Heart right ventricle (tissue), 16 donors: Measurements from ENCODE around the gene DUT. TPM values are rescaled to one million over a fixed set of nuclear protein-coding genes. Genes with fewer than 3 reads are reported as not detected.

ENCODE experiments used
- ATAC-seq, 8 donors: fragments of 200-7000 bp; cut with Tn5 transposase; one replicate each; pipeline ENCODE4 v1.9.1; 2020; ENCODE audit warnings: mild to moderate bottlenecking in 8 of 8, moderate library complexity in 8 of 8, moderate number of reproducible peaks in 1 of 8
- DNase-seq, 2 donors: peaks; one replicate each; pipeline ENCODE4 v3.0.0-alpha.2; 2020
- H3K27ac ChIP-seq, 10 donors: fragments of 200-600 bp; sonication (generic) in 2 of 10; one replicate each; pipeline versions ENCODE4 v1.5.0 to v1.8.0; 2020 to 2022; ENCODE audit warnings: mild to moderate bottlenecking in 3 of 10
- H3K27me3 ChIP-seq, 7 donors: fragments of 200-600 bp; one replicate each; pipeline ENCODE4 v1.8.0; 2021 to 2022; ENCODE audit warnings: mild to moderate bottlenecking in 2 of 7
- H3K36me3 ChIP-seq, 9 donors: fragments of 200-600 bp; sonication (generic) in 1 of 9; one replicate each; pipeline versions ENCODE4 v1.5.0 to v1.8.0; 2020 to 2022; ENCODE audit warnings: mild to moderate bottlenecking in 2 of 9
- H3K4me1 ChIP-seq, 9 donors: fragments of 200-600 bp; sonication (generic) in 1 of 9; one replicate each; pipeline versions ENCODE4 v1.5.0 to v1.8.0; 2020 to 2022; ENCODE audit warnings: mild to moderate bottlenecking in 4 of 9
- H3K4me3 ChIP-seq, 10 donors: fragments of 200-600 bp; sonication (generic) in 2 of 10; one replicate each; pipeline versions ENCODE4 v1.5.0 to v1.8.0; 2020 to 2022; ENCODE audit warnings: mild to moderate bottlenecking in 7 of 10, moderate library complexity in 2 of 10
- H3K9me3 ChIP-seq, 11 donors: fragments of 200-600 bp in 10 of 11; sonication (generic) in 2 of 11; one replicate each; pipeline versions ENCODE4 v1.5.0 to v1.8.0; 2013 to 2022; ENCODE audit warnings: mild to moderate bottlenecking in 2 of 11, control low read depth in 1 of 11, moderate library complexity in 1 of 11
- WGBS, 2 donors: extraction: QIAGEN DNeasy Blood & Tissue Kit; methylation state at CpG; one replicate each; pipeline ENCODE4 v1.1.7; 2013; ENCODE audit warnings: inconsistent platforms in 1 of 2; 5-methylcytosine and 5-hydroxymethylcytosine counted together
- intact Hi-C, 10 donors: fragments of 100-400 bp; cut with DNase I; formaldehyde crosslinking; loops; one replicate each; pipeline versions ENCODE4 v1.11.1 to v1.14.2; 2022
- polyA plus RNA-seq, 2 donors: library from polyadenylated mRNA; stranded (reverse); fragments of 200-250 nt; gene quantifications; one replicate each; pipeline ENCODE4 v1.2.3, GENCODE V29; 2013
- total RNA-seq, 10 donors: library from RNA; stranded (reverse); fragmentation: NEBNext Ultra II Directional in 3 of 10; extraction: Animal tissue kit (Norgen Biotek cat#: 25700) in 3 of 10; gene quantifications; one replicate each; pipeline versions ENCODE4 v1.2.1 to v1.2.4, GENCODE V29; 2021 to 2023
- TF ChIP-seq, protein P1 (sequence below), 9 donors: fragments of 200-600 bp; sonication (generic) in 2 of 9; IDR thresholded peaks; one replicate each; pipeline versions ENCODE4 v1.5.0 to v1.8.0; 2021 to 2022; ENCODE audit warnings: antibody characterized with exemption in 9 of 9, mild to moderate bottlenecking in 5 of 9, moderate library complexity in 1 of 9
- donor health status: Arrhythmogenic right ventricular cardiomyopathy.
- donor health status: ischemic (EF 13 %, LVEDD 7.1; RV severe dilation, severe dysfunction).
- donor health status: healthy with polysubstance abuse.
- donor health status: DM: no; HTN: yes; CAD: no.
- donor health status: DM: no; HTN: no; CAD: no.
- donor health status: ischemic (EF 25% LVEDD 6.9; RV normal size, moderate dysfunction).
- donor health status: ischemic (EF 25% LVEDD 5.7; RV mildly dilated, moderate dysfunction).
- donor health status: healthy.
- donor health status: DM: yes; HTN: yes; CAD: no.
- donor health status: Ischemic cardiomyopathy.
- donor health status: ischemic (EF 35%, LVEDD 5.7; RV mildly dilated, moderate dysfunction).
- donor health status: nonischemic (EF 11% LVEDD 7.7; RV severe dilation, severe dysfunction).
- donor health status: DM: yes; HTN: yes; CAD: no.
- donor health status: PGD.
- donor health status: ischemic (EF 29% LVEDD 5.4; RV normal size, mild dysfunction).
- donor health status: nonischemic (EF 23%, LVEDD 6.1; RV moderate dilation, normal function).

DUT gene
- total and polyA plus RNA-seq, 12 donors, result 48.5 to 88.4 (median 62.7) TPM

GRCh38 chr15:48337607-48338006, 6.4 kb downstream of the DUT start:
- peaks cover 0 to 15% (median 2%) of the 10 kb centered on the region in 9 donors for H3K4me1 ChIP-seq
- H3K4me3 ChIP-seq, result no peak overlapping the region
- TF ChIP-seq, protein P1, sequence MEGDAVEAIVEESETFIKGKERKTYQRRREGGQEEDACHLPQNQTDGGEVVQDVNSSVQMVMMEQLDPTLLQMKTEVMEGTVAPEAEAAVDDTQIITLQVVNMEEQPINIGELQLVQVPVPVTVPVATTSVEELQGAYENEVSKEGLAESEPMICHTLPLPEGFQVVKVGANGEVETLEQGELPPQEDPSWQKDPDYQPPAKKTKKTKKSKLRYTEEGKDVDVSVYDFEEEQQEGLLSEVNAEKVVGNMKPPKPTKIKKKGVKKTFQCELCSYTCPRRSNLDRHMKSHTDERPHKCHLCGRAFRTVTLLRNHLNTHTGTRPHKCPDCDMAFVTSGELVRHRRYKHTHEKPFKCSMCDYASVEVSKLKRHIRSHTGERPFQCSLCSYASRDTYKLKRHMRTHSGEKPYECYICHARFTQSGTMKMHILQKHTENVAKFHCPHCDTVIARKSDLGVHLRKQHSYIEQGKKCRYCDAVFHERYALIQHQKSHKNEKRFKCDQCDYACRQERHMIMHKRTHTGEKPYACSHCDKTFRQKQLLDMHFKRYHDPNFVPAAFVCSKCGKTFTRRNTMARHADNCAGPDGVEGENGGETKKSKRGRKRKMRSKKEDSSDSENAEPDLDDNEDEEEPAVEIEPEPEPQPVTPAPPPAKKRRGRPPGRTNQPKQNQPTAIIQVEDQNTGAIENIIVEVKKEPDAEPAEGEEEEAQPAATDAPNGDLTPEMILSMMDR (IDR thresholded peaks at IDR 0.05), result no peak
- intact Hi-C loops, result loop anchor here in 1 of 10 donors (10.0 kb wide), 1 partner anchor 817 kb away; the partner anchor contains the start of gene COPS2
- H3K9me3 ChIP-seq, result no peaks in the 10 kb centered on the region
- peaks cover 0 to 97% (median 11%) of the 10 kb centered on the region in 9 donors for H3K36me3 ChIP-seq
- no peak overlapping the region for H3K27ac ChIP-seq
- H3K27me3 ChIP-seq, result no peaks in the 10 kb centered on the region
- 64 to 84% methylated on average over 1 of the region's 1 CpG for WGBS, 2 donors
- ATAC-seq (no peak), DNase-seq (no peak)

DNA sequence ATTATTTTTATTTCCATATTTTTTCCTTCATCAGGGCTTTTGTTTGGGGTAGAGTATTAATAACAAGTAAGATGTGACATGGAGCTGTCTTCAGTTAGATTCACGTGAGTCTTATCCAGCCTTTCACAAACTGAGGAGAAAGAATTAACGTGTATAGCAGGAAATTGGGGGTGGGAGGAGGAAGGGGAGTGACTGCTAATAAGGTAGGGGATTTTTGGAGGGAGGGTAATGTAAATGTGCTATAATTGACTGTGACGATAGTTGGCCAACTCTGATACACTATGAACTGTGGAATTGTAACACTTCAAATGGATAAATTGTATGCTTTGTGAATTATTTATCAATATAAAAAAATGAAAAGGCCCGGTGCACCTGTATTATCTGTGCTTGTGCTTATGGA, 8.9 kb downstream of the DUT start:
- H3K36me3 ChIP-seq, result peaks cover 0 to 90% (median 23%) of the 10 kb centered on the region in 9 donors
- H3K27me3 ChIP-seq, result no peaks in the 10 kb centered on the region
- no peak overlapping the region for H3K4me3 ChIP-seq
- ATAC-seq, result no peak
- H3K4me1 ChIP-seq, result peaks cover 0 to 5% (median 0%) of the 10 kb centered on the region in 9 donors
- no peak overlapping the region for H3K27ac ChIP-seq
- 75 to 76% methylated on average over 4 of the region's 4 CpGs for WGBS, 2 donors
- TF ChIP-seq, protein P1 (IDR thresholded peaks at IDR 0.05), result no peak
- DNase-seq, result no peak
- H3K9me3 ChIP-seq, result no peaks in the 10 kb centered on the region
- intact Hi-C loops, result no loop called here

- no peak for DNase-seq
- no peak for ATAC-seq
- Histone ChIP-seq H3K27me3 (no peaks in the 10 kb centered on the region), H3K4me3 (no peak overlapping the region), H3K36me3 (peaks cover 0 to 53% (median 19%) of the 10 kb centered on the region in 9 donors), H3K27ac (no peak overlapping the region), H3K9me3 (no peaks in the 10 kb centered on the region), H3K4me1 (no peaks in the 10 kb centered on the region)
- 91 to 95% methylated on average over 6 of the region's 6 CpGs for WGBS, 2 donors
- TF ChIP-seq, protein P1 (IDR thresholded peaks at IDR 0.05), result no peak
- intact Hi-C loops, result no loop called here
Measured at GRCh38 chr15:48343865-48344264, 12.6 kb downstream of the DUT start.

- H3K9me3 ChIP-seq, result no peaks in the 10 kb centered on the region
- ATAC-seq, result no peak
- TF ChIP-seq, protein P1 (IDR thresholded peaks at IDR 0.05), result no peak
- H3K27me3 ChIP-seq, result no peaks in the 10 kb centered on the region
- peaks cover 0 to 36% (median 19%) of the 10 kb centered on the region in 9 donors for H3K36me3 ChIP-seq
- no peaks in the 10 kb centered on the region for H3K4me1 ChIP-seq
- intact Hi-C loops, result no loop called here
- H3K4me3 ChIP-seq, result no peak overlapping the region
- DNase-seq, result no peak
- no peak overlapping the region for H3K27ac ChIP-seq
Measured at GRCh38 chr15:48345516-48345915, 14.3 kb downstream of the DUT start.
